Activated CD4-positive, alpha-beta T cell treated with anti-CD3 and anti-CD28 coated beads, Interleukin-2, amount 50 U/mL, for 48 hours (primary cell): Measurements from ENCODE around the gene TRNP1.
A peak's percentile ranks its signal among the peaks of the same experiment; 100 is the strongest.
"Not testable (repeated sequence)": the region's sequence is repeated elsewhere in the genome, so short reads cannot be mapped to it uniquely, and the experiment has no call there.

Source experiments
- DNase-seq, 2 experiments: peaks; one replicate each; pipeline ENCODE4 v3.0.0-alpha.2; 2020

TRNP1 gene, protein sequence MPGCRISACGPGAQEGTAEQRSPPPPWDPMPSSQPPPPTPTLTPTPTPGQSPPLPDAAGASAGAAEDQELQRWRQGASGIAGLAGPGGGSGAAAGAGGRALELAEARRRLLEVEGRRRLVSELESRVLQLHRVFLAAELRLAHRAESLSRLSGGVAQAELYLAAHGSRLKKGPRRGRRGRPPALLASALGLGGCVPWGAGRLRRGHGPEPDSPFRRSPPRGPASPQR

DNA sequence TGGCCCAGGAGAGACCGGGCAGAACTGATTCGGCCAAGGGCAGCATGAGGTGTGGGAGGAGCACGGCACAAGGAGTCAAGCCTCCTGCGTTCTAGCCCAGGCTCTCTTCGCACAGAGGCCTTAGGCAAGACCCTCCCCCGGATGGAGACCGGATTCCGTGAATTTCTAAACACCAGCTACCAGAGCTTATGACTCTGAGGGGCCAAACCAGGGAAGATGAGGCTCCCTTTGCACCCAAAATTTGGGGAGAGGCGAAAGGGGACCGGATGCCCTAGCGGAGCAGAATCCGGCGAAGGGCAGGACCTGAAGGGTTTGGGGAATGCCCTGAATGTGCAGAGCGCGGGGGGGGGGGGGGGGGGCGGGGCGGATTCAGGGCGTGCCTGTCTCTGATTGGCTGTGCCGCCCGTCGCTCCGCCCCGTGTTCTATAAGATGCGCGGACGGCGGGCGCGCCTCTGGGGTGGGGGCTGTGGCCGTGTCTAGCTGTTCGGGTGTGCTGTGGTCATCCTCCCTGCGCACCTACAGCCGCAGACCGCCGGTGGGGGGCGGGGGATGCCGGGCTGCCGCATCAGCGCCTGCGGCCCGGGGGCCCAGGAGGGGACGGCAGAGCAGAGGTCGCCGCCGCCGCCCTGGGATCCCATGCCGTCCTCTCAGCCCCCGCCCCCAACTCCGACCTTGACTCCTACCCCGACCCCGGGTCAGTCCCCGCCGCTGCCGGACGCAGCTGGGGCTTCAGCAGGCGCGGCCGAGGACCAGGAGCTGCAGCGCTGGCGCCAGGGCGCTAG is at the start of gene TRNP1:
Gene TRNP1, plus strand, starts transcription at position 456 of the 783 bp plus-strand sequence. Its CDS starts 95 bp downstream, at position 551.
- peak; percentile 76 to 78 for DNase-seq

DNA sequence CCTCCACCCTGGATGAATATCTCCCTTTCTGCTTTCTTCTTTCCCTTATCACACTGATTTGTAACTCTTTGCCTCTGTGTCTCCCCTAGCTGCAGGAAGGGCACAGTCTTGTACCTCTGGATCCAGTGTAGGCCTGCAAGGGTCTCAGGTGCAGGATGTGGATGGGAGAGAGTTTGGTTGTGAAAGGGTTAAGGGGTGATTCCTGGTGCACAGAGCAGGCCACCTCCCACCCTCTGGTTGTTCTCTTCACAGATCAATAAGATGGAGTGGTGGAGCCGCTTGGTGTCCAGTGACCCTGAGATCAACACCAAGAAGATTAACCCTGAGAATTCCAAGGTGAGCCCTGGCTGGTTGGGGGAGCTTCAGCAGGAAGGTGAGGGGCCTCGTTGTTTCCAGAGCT is 48.4 kb upstream of the TRNP1 start:
- no peak for DNase-seq

DNA sequence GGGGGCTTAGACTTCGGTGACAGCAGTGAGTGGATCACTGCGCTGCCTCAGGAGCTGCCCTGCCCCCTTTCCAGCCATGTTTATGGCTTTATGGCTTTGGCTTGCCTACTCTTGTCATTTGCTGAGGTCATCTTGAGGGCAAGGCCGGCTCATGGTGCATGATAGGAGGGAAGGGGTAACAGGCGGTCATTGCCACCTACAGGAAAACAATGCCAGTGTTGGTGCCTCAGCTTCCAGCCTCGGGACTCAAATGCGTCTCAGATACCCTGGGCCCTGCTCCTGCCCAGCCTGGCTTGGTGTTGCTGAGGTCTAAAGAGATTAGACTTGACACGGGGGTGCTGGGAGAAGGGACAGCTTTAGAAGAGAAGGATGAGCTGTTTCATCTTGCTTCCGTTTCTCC is 47.8 kb upstream of the TRNP1 start:
- no peak for DNase-seq

DNA sequence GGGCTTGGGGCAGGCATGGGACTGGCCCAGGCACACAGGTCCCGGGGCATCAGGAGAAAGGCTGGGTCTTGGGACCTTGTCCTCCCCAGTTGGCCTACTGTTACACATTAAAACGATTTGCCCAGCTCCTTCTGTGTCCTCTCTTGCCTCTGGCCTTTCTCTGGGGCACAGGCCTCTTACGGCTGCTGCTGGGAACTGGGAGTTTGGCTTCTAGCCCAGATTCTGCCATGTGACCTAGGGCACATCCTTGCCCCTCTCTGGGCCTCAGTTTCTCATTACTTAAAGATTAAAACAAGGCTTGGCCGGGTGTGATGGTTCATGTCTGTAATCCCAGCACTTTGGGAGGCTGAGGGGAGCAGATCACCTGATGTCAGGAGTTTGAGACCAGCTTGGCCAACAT is 47.2 kb upstream of the TRNP1 start:
- no peak for DNase-seq

GRCh38 chr1:26948725-26949057 is 44.8 kb upstream of the TRNP1 start:
- DNase-seq = not testable (repeated sequence)

GRCh38 chr1:26949266-26949925 is 44.1 kb upstream of the TRNP1 start:
- DNase-seq = no peak

- no peak for DNase-seq
Measured at GRCh38 chr1:26949926-26950319, 43.6 kb upstream of the TRNP1 start.

DNA sequence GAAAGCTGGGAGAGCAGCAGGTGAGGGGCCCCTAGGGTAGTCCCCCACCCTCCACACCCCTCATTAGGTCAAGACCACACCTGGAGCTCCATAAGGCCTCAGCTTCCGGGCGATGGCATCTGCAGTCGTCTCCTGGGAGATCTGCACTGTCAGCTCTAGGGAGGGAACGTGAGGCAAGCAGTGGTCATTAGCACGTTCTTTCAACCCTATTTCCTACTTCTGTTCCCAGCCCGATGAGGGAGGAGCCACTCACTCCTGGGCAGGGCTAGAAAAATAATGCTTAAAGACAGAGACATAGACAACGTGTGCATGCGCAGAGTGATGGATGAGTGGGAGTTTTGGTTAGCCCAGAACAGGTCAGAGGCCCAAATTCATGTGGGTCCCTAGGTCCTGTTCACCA is 42.9 kb upstream of the TRNP1 start:
- no peak for DNase-seq

DNA sequence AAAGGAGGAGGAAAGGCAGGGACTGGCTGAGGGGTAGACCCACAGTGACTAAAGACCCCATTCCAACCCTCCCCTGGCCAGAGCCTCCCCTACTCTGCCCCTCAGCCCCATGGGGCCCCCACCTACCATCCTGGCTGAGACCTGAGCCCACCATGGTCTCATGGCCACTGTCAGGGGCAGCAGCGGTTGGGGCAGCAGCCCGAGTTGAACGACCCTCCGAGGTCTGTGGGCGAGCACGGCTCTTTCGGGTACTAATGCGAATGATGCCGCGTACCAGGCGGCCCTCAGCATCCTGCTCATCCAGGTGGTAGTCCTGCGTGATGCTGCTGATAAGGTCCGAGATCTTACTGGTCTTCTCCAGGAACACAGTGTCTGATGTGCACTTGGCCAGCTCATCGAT is 42.3 kb upstream of the TRNP1 start:
- DNase-seq = no peak

DNA sequence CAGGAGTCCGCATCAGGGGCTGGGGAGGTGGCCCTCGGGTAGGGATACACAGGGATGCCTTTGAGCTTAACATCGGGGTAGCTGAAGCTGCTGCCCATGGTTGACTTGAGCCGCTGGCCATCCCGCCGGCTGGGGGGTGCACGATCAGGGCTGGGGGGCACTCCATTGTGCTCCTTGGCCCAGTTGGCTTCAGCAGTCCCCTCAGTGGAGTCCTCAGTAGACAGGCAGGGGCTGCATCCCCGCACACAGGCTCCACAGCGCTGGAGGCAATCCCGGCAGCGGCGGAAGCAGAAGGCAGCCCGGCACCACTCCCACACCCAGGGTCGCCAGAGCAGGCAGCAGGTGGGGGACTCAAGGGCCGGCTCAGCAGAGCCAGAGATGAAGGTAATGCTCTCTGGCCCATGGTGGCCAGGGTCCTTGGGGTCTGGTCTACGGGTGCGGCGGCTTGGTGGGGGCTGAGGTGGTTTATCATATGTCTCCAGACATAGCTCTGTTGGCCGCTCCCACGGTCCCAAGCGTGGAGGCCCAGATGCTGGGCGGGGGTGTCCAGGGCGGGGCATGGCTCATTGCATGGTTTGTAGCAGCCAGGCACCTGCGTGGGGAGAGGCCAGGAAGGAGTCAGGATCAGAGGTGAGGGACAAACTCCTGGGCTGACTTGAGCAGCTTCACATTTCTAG is 41.5 kb upstream of the TRNP1 start:
- no peak for DNase-seq

- no peak for DNase-seq
Measured at GRCh38 chr1:26953374-26953773, 40.1 kb upstream of the TRNP1 start.

DNA sequence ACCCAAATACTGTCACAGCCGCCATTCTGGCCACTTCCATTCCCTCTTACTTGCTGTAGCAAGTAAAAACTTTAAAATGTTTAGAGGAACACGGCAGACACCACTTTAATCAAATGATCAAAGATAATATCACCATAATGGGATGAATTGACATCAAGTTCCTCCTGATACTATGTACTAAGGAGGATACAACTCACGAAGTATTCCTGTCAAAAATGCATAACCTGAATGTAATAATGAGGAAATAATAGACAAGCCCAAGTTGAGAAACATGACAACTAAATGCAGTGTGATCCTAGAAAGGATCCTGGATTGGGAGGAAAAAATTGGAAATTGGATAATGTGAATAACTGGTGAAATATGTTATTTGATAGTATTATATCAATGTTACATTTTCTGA is 37.2 kb upstream of the TRNP1 start:
- DNase-seq = no peak

DNA sequence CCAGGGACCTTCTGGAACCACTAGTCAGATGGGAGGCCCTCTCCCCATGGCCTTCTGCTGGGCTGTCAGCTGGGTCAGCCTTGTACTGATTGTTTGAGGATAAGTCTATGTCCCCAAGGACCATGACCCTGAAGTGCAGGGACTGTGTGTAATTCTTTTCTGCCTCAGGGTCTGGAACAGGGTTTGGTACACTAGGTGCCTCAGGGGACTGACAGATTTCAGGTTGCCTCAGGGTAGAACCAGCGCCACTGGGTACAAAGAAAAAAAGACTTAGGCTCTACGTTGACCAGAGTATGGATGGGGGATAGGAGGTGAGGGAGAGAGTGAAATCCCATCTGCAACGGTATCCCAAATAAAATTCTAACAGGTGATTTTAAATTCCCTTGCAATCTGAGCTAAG is 36.2 kb upstream of the TRNP1 start:
- DNase-seq = no peak

DNA sequence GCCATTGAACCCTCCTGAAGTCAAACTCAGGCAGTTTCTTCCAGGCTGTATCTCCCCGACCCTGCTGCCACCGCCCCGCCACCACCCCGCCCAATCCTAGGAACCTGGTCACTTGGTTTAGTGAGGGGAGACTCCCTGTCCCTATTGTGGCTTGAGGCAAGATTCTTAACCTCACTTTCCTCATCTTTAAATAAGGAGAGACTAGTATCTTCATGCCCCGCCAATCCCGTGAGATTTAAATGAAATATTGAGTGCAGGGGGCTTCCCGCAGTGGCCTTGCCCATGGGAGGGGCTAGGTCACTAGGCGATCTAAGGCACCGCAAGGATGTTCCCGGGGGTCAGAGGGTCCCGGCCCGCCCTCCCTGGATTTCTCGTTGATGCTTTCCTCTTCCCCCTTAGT is 34.2 kb upstream of the TRNP1 start:
- no peak for DNase-seq

- peak in 1 of 2 experiments; percentile 20 for DNase-seq
Measured at GRCh38 chr1:26959722-26960624, 33.5 kb upstream of the TRNP1 start, which contains the start of gene KDF1. TSS of gene KDF1 (minus strand) at chr1:26960468. CDS start at chr1:26952380, 8,088 bp downstream.

DNA sequence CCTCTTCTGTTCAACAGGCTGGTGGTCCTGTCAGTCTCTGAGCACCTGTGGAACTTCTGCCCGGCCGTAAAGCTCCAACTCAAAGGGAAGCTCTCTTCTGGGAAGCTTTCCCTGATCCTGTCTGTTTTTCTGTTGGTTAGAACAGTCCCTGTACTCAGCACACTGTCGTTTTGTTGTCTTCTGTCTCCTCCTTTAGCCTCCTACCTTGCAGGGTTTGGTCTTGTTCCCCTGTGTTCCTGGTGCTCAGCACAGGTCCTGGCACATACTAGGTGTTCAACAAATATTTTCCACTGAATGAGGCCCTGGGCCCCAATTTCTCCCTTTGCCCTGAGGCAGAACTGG is 32.9 kb upstream of the TRNP1 start:
- DNase-seq = no peak

DNA sequence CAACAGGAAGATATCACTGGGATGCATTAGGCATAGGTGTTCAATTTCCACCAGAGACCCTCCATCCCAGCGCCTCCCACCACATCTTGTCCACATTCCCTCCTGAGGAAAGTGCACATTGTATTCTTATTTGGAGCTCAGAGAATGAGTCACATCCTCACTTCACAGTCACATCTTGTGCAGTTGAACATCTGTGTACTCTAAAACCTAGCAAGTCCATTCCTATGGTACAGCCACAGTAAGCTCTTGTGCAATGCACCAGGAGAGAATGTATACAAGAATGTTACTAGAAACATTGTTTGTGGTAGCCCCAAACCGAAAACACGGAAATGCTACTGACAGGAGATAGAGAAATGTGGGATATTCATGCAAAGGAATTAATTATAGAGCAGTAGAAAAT is 31.7 kb upstream of the TRNP1 start:
- no peak for DNase-seq

- DNase-seq = no peak
Measured at GRCh38 chr1:26965213-26965612, 28.3 kb upstream of the TRNP1 start.

GRCh38 chr1:26965628-26966027 is 27.9 kb upstream of the TRNP1 start:
- DNase-seq = no peak

GRCh38 chr1:26970810-26971209 is 22.7 kb upstream of the TRNP1 start:
- DNase-seq = no peak

- no peak for DNase-seq
Measured at GRCh38 chr1:26971590-26971989, 21.9 kb upstream of the TRNP1 start.

DNA sequence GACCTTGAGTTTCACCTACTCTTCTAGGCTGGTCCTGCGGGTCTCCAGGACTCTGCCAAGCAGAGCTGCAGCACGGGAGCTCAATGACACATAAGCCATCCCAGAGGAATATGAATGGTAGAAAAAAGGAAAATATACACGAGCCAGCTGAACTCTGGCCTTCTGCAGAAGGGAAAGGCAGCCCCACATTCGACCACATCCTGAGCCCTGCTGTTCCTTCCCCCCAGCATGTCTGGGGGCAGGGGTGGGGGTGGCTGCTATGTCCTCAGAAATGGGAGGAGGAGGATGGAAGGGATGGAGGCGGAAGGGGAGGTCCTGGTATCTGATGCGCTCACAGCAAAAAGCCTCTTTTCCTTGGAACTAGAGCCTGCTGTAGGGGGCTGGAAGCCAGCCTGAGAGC is 21.1 kb upstream of the TRNP1 start:
- DNase-seq = no peak

GRCh38 chr1:26972821-26973220 is 20.7 kb upstream of the TRNP1 start:
- no peak for DNase-seq
